CD14-positive monocyte (primary cell): ENCODE measurements around the gene GPR183. TPM values are rescaled to one million over a fixed set of nuclear protein-coding genes. Genes with fewer than 3 reads are reported as not detected.

Experiments used
- DNase-seq, 3 donors: peaks; one replicate each; pipeline ENCODE4 v3.0.0-alpha.2; 2011 to 2022
- H2AFZ ChIP-seq: 2 replicates; pipeline ENCODE4 v1.6.0; 2012; ENCODE audit warnings: mild to moderate bottlenecking, low read depth, low read length, inconsistent platforms; ENCODE audit not compliant: insufficient read depth, poor library complexity, severe bottlenecking
- H3K27ac ChIP-seq, 2 donors: 1 replicate in 1 of 2; 2 replicates in 1 of 2; pipeline ENCODE4 v1.5.1; 2012 to 2013; ENCODE audit warnings: low read length in 2 of 2, control low read depth in 1 of 2, inconsistent platforms in 1 of 2, low read depth in 1 of 2, mild to moderate bottlenecking in 1 of 2
- H3K27me3 ChIP-seq, 2 donors: one replicate each; pipeline versions ENCODE4 v1.6.0 to v1.6.1; 2011 to 2013; ENCODE audit warnings: low read length in 2 of 2; ENCODE audit not compliant: control insufficient read depth in 2 of 2, insufficient read depth in 2 of 2
- H3K36me3 ChIP-seq, 2 donors: replicated peaks in 1 of 2; 1 replicate in 1 of 2; 2 replicates in 1 of 2; pipeline versions ENCODE4 v1.5.1 to v1.6.1; 2012 to 2013; ENCODE audit warnings: low read length in 2 of 2, control low read depth in 1 of 2, inconsistent platforms in 1 of 2, mild to moderate bottlenecking in 1 of 2; ENCODE audit not compliant: insufficient read depth in 2 of 2, control insufficient read depth in 1 of 2
- H3K4me1 ChIP-seq, 2 donors: 1 replicate in 1 of 2; 2 replicates in 1 of 2; pipeline versions ENCODE4 v1.5.1 to v1.6.1; 2012 to 2013; ENCODE audit warnings: low read length in 2 of 2, control low read depth in 1 of 2, inconsistent platforms in 1 of 2, mild to moderate bottlenecking in 1 of 2, moderate library complexity in 1 of 2; ENCODE audit not compliant: insufficient read depth in 2 of 2, control insufficient read depth in 1 of 2
- H3K4me2 ChIP-seq: replicated peaks from 2 replicates; pipeline ENCODE3; 2012; ENCODE audit warnings: low read length, moderate library complexity, mild to moderate bottlenecking; ENCODE audit not compliant: poor library complexity, severe bottlenecking; ENCODE audit errors: extremely low read depth
- H3K4me3 ChIP-seq, 3 experiments: fragments of 200-600 bp in 1 of 3; sonication (generic) in 1 of 3; replicated peaks in 1 of 3; 1 replicate in 2 of 3; 2 replicates in 1 of 3; pipeline ENCODE4 v1.5.1; 2011 to 2013; ENCODE audit warnings: low read length in 3 of 3, mild to moderate bottlenecking in 3 of 3, control low read depth in 2 of 3, low read depth in 2 of 3, inconsistent platforms in 1 of 3, moderate library complexity in 1 of 3
- H3K79me2 ChIP-seq: 2 replicates; pipeline ENCODE4 v1.6.0; 2012; ENCODE audit warnings: mild to moderate bottlenecking, control low read depth, inconsistent platforms, low read length, moderate library complexity; ENCODE audit not compliant: insufficient read depth
- H3K9ac ChIP-seq: 2 replicates; pipeline ENCODE4 v1.6.0; 2017; ENCODE audit warnings: low read length, mild to moderate bottlenecking; ENCODE audit not compliant: insufficient read depth, poor library complexity, severe bottlenecking
- H3K9me3 ChIP-seq, 2 donors: replicated peaks in 1 of 2; 1 replicate in 1 of 2; 2 replicates in 1 of 2; pipeline versions ENCODE4 v1.5.1 to v1.6.1; 2012 to 2013; ENCODE audit warnings: low read length in 2 of 2, control low read depth in 1 of 2; ENCODE audit not compliant: control insufficient read depth in 1 of 2, insufficient read depth in 1 of 2
- H4K20me1 ChIP-seq: 2 replicates; pipeline ENCODE4 v1.6.0; 2012; ENCODE audit warnings: mild to moderate bottlenecking, low read length, control low read depth, moderate library complexity; ENCODE audit not compliant: insufficient read depth
- H3K27ac Mint-ChIP-seq, 7 donors: one replicate each; pipeline ENCODE4 v1.8.0; 2020; ENCODE audit warnings: mild to moderate bottlenecking in 7 of 7, mixed read lengths in 7 of 7, moderate library complexity in 6 of 7, inconsistent platforms in 2 of 7
- H3K27me3 Mint-ChIP-seq, 3 donors: one replicate each; pipeline ENCODE4 v1.8.0; 2021 to 2022; ENCODE audit warnings: low read depth in 3 of 3, mild to moderate bottlenecking in 3 of 3, mixed read lengths in 3 of 3, moderate library complexity in 3 of 3, inconsistent platforms in 1 of 3
- H3K36me3 Mint-ChIP-seq, 2 donors: one replicate each; pipeline ENCODE4 v1.8.0; 2020; ENCODE audit warnings: mixed read lengths in 2 of 2, inconsistent platforms in 1 of 2, mild to moderate bottlenecking in 1 of 2
- H3K4me1 Mint-ChIP-seq: one replicate; pipeline ENCODE4 v1.8.0; 2020; ENCODE audit warnings: mild to moderate bottlenecking, mixed read lengths
- H3K4me3 Mint-ChIP-seq, 2 donors: one replicate each; pipeline ENCODE4 v1.8.0; 2020; ENCODE audit warnings: mild to moderate bottlenecking in 2 of 2, mixed read lengths in 2 of 2, moderate library complexity in 1 of 2
- H3K9me3 Mint-ChIP-seq, 7 donors: one replicate each; pipeline ENCODE4 v1.8.0; 2020 to 2022; ENCODE audit warnings: mixed read lengths in 7 of 7, mild to moderate bottlenecking in 6 of 7, moderate library complexity in 6 of 7, inconsistent platforms in 2 of 7
- CTCF ChIP-seq: fragments of 200-600 bp; IDR thresholded peaks from one replicate; pipeline ENCODE4 v1.8.0; 2022; ENCODE audit warnings: antibody characterized with exemption, mild to moderate bottlenecking
- WGBS: methylation state at CpG from one replicate; pipeline ENCODE4 v1.1.5; 2013; ENCODE audit warnings: missing lambda C conversion rate; ENCODE audit not compliant: insufficient coverage; 5-methylcytosine and 5-hydroxymethylcytosine counted together
- intact Hi-C, 2 donors: fragments of 100-400 bp; cut with micrococcal nuclease; formaldehyde crosslinking; loops; one replicate each; pipeline versions ENCODE4 v1.15.0 to v1.15.1; 2023
- polyA plus RNA-seq, 3 donors: library from polyadenylated mRNA; depleted of rRNA in 1 of 3; unstranded in 2 of 3; stranded (reverse) in 1 of 3; fragments of 300-500 nt in 2 of 3; fragments of >200 nt in 1 of 3; fragmentation: Illumina TruSeq in 2 of 3; gene quantifications; 1 replicate in 2 of 3; 2 replicates in 1 of 3; pipeline ENCODE4 v1.2.3, GENCODE V29; 2012 to 2021

Gene GPR183
- polyA plus RNA-seq, 3 donors: 190 to 459 (median 288) TPM

- Mint-ChIP-seq H3K4me1 (peaks cover 53% of the 10 kb centered on the region), H3K27me3 (no peaks in the 10 kb centered on the region), H3K4me3 (no peak overlapping the region), H3K9me3 (no peaks in the 10 kb centered on the region), H3K36me3 (peaks cover 23 to 25% of the 10 kb centered on the region in 2 donors), H3K27ac (peak overlapping the region in 1 of 7 donors; percentile 19)
- WGBS: 99% methylated on average over 12 of the region's 14 CpGs
- Histone ChIP-seq H3K27ac (no peak overlapping the region), H3K4me3 (no peak overlapping the region), H2AFZ (no peak overlapping the region), H3K9ac (no peak overlapping the region), H3K4me1 (peaks cover 54 to 60% of the 10 kb centered on the region in 2 donors), H3K9me3 (no peaks in the 10 kb centered on the region), H4K20me1 (peaks cover 9% of the 10 kb centered on the region), H3K4me2 (no peak overlapping the region), H3K36me3 (peaks cover 11 to 17% of the 10 kb centered on the region in 2 donors), H3K27me3 (no peaks in the 10 kb centered on the region), H3K79me2 (peaks cover 83% of the 10 kb centered on the region)
- no peak for DNase-seq
- TF ChIP-seq CTCF: no peak
- intact Hi-C loops: loop anchor here in 1 of 2 donors (5.0 kb wide), 1 partner anchor 53 kb away; the partner anchor contains the start of gene UBAC2
Observed at GRCh38 chr13:99254830-99255229, 52.4 kb downstream of the GPR183 start.

DNA sequence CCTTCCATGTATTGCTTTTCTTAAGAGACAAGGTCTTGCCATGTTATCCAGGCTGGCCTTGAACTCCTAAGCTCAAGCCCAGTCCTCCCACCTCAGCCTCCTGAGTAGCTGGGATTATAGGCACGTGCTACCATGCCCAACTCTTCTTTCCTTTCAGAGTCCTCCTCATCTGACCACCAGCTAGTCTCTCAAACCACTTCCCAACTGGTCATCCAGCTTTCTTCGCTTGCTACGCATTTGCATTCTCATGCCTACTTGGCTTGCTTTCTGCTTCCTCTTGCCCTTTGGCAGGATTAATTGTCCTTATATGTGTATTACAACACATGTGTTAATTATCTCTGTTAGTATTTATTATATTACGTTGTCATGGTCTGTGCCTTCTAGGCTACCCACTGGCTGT is 55.3 kb downstream of the GPR183 start:
- H3K36me3 Mint-ChIP-seq: peaks cover 42 to 43% of the 10 kb centered on the region in 2 donors
- peak overlapping the region; percentile 62 to 92 (median 79) for H3K27ac Mint-ChIP-seq
- no peaks in the 10 kb centered on the region for H3K9me3 ChIP-seq
- intact Hi-C loops: no loop called here
- peaks cover 32 to 33% of the 10 kb centered on the region in 2 donors for H3K4me1 ChIP-seq
- peaks cover 9% of the 10 kb centered on the region for H4K20me1 ChIP-seq
- no peak overlapping the region for H2AFZ ChIP-seq
- peak in 1 of 3 donors; percentile 50 for DNase-seq
- 0% methylated on average over 1 of the region's 4 CpGs for WGBS
- no peak overlapping the region for H3K9ac ChIP-seq
- TF ChIP-seq CTCF: no peak
- no peak overlapping the region for H3K4me3 ChIP-seq
- H3K36me3 ChIP-seq: peaks cover 20 to 46% of the 10 kb centered on the region in 2 donors
- H3K4me3 Mint-ChIP-seq: peak overlapping the region in 1 of 2 donors; percentile 56
- H3K4me1 Mint-ChIP-seq: peaks cover 41% of the 10 kb centered on the region
- H3K9me3 Mint-ChIP-seq: peaks cover 0 to 2% (median 0%) of the 10 kb centered on the region in 7 donors
- H3K27ac ChIP-seq: peak overlapping the region; percentile 15 to 72
- no peaks in the 10 kb centered on the region for H3K27me3 ChIP-seq
- H3K27me3 Mint-ChIP-seq: peaks cover 0 to 2% (median 0%) of the 10 kb centered on the region in 3 donors
- peaks cover 87% of the 10 kb centered on the region for H3K79me2 ChIP-seq
- H3K4me2 ChIP-seq: no peak overlapping the region
